ENCODE measurements around the gene CAD.

CAD gene

DNA sequence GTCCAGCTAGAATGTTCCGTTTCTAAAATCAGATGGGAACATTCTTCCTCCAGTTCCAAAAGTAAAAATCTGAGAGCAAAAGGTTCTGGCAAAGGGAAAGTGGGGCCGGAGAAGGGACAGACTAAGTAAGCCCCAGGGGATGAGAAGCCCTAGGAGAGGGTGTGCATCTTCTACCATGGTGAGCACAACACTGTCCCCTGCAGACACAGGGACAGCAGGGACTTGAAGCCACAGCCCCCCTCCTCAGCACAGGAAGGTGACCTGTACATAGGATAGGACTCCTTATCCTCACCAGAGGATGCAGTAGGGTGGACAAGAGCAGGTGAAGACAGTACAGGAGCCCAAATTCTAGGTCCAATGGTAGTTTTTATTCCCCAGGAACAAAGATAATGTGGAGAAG lies 17.9 kb upstream of the CAD start:
- DNase-seq = no peak

DNA sequence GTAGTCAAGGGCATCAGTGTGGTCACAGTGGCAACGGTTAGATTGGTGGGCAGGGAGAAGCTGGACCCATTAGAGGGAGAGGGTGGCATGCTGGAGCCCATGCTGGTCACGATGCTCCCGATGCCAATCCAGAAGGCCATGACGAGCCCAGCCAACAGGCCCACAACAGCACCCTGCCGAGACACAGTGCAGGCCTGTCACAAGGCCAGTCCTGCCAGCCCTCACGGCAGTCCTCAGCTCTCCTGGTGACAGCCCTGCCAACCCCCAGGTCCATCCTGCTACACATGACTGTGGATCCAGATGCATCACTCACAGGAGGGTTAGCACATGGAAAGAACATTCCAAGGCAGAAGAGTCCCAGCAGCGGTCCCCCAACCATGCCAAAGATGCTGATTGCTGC lies 15.5 kb upstream of the CAD start:
- DNase-seq = no peak

DNA sequence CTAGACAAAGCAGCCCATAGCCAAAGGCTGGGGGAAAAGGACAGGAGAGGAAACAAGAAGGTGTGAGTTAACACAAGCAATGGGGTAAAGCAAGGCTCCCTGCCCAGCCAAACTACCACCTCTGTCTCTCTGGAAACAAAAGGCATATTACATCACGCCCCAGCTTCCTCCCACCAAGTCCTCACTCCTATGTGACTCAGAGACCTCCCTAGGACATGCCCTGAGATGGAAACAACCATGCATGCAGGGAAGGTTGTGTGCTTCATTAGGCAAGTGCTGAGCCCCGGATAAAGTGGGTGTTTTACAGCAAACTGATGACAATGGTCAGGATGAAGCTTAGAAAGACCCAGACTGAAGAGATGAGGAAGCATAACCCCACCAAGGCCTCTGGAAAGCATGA lies 14.3 kb upstream of the CAD start:
- peak; percentile 87 for DNase-seq

DNA sequence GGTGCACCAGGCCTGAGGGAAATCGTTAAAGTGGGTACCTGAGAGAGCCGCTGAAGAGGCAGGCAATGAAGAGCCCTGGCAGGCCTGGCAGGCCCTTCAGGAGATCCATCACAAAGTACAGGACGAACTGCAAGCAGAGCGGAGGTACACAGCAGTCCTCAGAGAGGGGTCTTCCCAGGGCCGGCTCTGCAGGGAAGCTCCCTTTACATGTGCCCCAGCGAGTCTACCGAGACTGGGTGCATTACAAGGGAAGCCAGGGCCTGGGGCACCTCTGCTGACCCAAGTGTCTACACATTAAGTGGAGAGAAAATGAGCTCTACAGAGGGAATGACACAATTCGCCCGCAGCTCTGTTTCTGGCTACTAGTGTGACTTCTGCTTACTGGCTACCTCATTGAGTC lies 13.4 kb upstream of the CAD start:
- no peak for DNase-seq

DNA sequence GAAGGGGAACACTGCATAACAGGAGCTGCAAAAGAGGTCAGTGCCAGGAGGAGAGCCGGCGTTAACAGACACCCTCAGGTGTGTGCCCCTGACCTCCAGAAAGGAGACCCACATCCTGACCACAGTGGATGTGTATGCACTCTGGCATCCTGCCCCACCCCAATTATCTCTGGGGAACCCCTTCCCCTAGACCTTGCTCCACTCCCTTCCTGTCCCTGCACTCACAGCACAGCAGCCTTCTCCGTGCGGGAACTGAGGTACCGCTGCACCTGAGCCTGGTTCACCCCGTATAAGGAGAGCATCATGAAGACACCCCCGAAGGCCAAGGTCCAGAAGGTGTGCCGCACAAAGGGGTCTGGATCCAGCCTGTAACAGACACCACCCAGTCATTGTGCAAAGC lies 12.6 kb upstream of the CAD start:
- DNase-seq = no peak

DNA sequence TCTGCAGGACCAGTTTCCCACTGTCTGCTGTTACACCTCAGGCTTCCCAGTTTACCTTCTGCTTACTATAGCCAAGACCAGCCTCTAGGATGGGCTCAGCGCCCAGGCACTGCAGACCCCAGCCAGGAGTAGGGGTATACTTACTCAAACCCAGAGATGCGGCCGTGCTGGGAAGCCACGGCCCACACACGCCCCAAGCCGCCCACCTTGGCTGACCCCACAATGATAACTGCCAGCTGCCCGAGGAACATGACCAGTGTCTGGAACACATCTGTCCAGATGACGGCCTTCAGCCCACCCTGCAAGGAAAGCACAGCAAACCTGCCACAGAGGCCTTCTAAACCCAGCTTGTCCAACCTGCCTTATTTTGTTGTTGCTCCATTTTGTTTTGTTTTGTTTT lies 12.0 kb upstream of the CAD start:
- no peak for DNase-seq

DNA sequence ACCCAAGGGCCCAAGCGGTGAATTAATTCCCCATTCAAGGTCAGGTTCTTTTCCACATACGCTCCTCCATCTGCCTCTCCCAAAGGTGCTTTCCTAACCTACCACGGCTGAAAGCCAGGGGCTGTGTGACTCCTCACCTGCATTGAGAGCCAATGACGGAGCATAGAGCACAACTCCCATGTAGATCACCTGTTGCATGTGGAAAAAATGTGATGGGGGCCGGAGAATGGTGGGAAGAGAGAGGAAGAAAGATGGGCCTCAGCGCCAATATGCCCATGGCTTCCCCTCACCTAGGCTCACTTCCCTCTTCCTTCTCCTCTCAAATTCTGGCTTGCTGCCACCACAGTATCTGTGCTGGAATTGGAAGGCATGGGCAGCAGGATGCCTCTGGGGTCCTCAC lies 10.8 kb upstream of the CAD start:
- DNase-seq = no peak

DNA sequence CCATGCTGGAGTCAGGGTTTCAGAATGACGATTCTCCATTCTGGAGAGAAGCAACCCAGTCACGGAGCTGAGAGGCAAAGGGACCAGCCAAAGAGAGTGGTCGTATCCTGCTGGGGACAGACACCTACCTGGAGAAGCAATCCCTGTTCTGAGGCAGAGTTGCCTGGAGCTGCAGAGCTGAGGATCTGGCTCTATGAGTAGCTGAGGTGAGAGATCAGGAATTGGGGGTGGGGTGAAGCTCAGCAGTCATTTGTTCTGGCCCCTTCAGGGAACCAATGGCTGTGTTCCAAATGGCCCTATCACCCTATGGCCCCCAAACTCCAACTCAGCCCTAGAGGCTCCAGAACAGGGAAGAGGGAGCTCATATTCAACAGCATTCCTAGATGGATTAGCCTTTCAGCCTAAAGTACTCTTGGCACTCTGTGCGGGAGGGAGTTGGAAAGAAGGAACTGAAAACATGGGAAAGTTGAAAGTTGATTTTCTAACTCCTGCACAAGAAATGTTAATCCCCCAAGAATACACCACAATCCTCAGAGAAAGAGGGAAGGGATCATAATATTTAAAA lies 8.6 kb upstream of the CAD start:
- DNase-seq = no peak

DNA sequence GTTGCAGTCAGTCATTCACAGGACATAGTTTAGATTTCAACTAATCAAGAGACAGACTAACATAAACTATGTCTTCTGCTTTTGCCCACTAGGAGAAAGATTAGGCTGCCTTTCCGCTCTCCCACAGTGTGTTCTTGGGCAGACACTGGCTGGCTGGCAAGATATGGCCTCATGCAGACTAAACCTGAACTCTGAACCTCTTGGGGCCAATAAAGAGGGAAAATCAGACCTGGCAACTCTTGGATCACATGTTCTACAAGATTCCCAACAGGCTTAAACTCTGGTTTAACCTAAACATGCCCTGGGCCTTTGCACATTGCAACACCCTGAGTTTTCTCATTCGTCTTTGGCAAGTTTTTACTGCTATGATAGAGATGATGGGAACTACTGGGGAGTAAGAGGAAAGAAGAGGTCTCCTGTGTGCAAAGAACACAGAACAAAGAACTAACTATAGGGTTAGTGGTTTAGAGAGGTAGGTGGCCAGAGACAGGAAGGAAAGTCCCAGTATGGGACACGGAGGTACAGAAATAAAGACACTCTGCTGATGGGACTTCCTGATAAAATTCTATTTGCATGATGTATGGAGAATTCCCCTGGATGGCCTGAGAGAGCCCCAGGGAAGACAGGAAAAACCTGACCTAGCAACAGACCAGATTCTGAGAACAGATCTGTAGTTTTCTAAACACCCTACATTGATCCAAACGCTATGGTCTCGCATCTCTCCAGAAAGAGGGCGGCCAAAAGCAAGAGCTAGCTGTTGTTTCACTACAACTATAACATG lies 7.4 kb upstream of the CAD start:
- no peak for DNase-seq

DNA sequence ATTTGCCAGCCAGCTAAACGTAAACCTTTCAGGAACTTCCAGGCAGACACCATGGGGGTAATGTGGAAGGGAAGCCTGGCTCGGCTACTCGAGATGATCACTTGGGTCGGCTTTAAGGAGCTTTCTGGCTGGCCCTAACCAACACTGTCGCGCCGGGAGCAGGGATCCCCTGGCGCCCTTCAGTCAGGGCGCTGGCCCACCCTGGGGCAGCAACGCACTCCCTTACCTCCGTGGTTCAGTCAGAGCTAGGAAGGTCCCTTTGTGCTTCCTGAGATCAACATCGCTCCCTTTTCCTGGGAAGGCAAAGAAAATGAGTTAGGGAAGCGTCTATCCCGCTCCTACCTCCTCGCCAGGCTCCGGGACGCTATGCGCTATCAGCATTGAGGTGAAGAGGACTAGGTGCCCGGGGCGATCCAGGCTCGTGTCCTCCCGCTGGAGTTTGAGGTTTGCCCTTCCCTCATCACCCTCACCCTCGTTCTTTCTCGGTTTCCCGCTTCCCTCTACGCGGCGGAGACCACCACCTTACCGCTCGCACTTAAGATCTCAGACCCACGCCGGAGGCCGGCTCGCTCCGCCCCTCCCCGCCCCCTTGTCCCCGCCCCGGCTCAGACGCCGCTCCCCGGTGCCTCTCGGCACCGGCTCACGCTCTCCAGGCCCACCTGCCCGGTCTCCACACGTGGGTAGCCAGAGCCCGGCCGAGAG lies 5.8 kb upstream of the CAD start:
- DNase-seq = no peak

DNA sequence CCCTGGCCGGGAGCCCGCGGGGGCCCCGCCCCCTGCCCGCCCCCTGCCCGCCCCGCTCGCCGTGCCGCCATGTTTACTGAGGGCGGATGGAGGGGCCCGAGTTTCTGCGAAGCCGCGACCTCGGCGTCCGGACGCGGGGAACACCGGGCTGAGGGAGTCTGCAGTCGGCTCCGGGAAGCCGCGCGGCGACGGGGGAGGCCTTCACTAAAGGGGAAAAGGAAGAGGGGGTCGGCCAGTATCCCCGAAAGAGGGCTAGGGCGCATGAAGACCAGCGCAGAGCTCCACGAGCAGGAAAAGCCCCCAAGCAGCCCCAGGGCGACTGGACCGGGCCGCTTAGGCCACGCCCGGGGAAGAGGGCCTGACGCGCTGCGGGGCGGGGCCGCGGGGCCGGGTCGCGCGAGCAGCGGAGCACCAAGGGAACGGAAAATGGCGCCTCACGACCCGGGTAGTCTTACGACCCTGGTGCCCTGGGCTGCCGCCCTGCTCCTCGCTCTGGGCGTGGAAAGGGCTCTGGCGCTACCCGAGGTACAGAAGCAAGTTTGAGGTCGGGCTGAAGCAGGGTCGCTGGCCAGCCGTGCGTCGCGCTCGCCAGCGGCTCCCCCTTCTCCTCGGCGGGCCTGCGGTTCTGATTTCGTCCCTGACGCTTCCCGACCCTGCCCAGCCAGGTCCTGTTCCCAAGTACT lies 5.1 kb upstream of the CAD start, which contains the start of the genes ATRAID and SLC5A6:
TSS of gene ATRAID (plus strand) at position 99 of the 683 bp plus-strand sequence. CDS start at position 427, 328 bp downstream.
TSS of gene SLC5A6 (minus strand) at position 326 of the 683 bp plus-strand sequence. CDS start 4,618 bp downstream, outside the sequence.
- peak; percentile 90 for DNase-seq

DNA sequence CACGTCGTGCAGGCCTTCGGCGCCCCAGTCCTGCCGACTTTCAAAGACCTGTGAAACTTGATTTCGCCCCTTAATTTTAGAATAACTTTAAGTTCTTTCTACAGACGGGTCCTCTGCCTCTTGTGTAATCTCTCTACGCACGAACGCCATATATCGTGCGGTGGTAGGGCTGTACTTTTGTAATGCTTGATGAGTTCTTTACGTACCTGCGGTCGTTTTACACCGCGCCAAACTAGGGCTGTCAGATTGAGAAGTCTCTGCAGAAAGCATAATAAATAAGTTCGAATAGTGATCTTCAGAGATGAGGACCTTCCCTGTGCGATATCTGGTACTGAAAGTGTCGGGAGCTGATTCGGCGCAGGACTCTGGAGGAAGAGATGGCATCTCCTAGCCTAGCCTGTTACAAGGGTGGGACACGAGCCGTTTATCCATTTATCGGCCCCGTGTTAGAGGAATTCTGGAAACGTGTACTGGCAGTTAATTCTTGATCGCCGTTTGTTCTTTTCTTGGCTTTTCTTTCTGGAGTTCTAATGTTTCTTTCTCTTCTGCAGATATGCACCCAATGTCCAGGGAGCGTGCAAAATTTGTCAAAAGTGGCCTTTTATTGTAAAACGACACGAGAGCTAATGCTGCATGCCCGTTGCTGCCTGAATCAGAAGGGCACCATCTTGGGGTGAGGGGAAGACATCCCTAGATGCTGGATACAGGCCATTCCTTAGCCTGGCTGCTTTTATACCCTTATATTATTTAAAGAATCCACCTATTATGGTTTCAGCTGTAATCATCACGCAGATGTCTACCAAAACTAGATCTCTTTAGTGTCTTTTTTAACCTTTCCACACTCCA lies 4.3 kb upstream of the CAD start:
- peak; percentile 49 for DNase-seq

DNA sequence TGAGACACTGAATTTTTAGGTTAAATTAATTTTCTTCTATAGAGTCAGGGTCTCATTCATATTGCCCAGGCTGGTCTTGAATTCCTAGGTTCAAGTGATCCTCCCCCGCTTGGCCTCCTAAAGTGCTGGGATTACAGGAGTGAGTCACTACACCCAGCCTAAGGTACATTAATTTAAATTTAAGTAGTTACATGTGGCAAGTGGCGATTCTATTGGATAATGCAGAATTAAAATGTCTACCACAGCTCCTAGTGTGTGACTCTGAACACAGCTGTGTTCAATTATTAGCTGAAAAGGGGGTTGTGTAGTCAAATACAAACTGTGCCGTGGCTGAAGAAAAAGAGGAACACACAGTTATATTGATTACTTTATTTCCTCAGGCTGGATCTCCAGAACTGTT lies 2.2 kb upstream of the CAD start:
- DNase-seq = no peak

DNA sequence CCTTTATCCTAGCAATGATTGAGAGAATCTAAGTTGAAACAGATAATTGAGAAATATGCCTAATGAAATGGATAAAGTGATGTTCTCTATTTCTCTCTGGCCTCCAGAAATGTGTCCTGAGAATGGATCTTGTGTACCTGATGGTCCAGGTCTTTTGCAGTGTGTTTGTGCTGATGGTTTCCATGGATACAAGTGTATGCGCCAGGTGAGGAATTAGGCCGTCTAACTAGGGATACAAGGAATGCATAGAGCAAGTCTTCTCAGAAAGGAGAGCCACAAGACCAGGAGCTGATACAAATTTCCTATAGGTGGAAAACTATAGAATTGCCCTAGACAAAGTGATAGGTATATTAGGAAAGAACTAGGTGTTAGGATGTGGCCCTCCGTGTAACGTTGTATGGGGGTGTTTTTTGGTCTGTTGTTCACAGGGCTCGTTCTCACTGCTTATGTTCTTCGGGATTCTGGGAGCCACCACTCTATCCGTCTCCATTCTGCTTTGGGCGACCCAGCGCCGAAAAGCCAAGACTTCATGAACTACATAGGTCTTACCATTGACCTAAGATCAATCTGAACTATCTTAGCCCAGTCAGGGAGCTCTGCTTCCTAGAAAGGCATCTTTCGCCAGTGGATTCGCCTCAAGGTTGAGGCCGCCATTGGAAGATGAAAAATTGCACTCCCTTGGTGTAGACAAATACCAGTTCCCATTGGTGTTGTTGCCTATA lies 592 bp upstream of the CAD start:
- no peak for DNase-seq

DNA sequence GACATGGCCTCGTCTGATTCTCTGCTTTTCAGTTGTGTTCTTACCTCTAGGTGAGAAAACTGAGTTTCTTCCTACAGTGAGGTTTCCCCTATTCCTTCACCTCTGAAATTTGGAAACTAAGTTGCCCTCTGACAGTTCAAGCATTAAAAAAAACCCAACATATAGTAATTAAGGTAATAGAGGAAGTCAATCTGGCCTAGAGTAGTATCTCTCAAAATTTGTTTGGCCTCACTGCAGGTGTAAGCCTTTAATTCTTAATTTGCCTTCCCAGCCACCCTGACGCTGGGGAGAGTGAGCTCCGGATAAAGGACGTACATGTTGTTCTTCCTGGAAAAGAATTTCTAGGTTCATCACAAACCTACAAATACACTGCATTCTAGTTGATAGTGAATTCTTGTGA lies 1.4 kb downstream of the CAD start:
- no peak for DNase-seq

DNA sequence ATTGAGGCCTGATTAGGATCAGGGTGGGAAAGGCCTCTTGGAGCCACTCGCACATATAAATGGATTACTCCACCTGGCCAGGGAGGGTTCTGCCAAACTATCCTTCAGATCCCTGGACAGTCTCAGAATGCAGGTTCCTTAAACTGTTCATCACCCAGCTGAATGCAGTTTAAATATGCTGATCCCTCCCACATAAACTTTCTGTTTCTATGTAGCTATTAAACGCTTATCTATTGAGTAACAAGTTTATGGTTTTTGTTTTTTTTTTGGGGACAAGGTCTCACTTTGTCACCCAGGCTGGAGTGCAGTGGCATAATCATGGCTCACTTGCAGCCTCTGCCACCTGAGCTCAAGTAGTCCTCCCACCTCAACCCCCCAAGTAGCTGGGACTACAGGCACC lies 1.9 kb downstream of the CAD start:
- peak; percentile 57 for DNase-seq

DNA sequence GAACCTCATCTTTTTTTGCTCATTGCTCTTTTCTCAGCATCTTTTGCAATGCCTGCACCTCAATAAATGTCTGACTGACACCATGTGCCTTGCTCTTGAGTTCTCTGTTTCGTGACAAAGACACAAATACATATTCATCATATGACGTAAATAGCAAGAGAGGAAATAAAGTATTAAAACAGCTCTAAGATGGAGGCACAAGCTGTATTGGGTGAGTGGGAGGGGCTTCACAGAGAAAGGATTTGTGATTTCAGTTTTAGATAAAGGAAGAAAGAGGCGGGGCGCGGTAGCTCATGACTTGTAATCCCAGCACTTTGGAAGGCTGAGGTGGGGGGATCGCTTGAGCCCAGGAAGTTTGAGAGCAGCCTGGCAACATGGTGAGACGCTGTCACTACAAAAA lies 2.9 kb downstream of the CAD start:
- no peak for DNase-seq

DNA sequence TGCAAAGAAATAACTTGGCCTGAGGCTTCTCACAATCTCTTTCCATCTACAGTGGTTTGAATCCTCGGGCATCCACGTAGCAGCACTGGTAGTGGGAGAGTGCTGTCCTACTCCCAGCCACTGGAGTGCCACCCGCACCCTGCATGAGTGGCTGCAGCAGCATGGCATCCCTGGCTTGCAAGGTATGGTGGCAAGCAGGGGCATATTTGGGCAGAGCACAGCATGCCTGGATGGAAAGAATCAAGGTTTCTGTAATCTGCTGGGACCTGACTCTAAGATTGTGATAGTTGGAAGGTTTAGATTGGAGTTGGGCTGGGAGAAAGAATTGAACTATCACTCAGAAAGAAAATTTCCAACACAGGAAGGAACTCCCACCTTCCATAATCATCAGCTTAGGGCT lies 4.0 kb downstream of the CAD start:
- DNase-seq = no peak

DNA sequence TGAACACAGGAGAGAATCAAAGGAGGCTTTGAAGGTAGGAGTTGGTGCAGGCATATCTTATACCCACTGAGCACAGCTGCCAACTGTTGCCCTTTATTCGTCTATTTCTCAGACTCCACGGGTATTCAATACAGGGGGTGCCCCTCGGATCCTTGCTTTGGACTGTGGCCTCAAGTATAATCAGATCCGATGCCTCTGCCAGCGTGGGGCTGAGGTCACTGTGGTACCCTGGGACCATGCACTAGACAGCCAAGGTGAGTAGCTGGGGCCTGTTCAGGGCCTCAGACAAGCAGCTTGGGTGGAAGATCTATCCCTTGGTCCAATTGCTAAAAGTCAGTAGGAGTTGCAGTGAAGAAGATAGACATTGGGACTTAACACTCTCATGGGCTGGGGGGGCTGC lies 5.2 kb downstream of the CAD start:
- DNase-seq = no peak

DNA sequence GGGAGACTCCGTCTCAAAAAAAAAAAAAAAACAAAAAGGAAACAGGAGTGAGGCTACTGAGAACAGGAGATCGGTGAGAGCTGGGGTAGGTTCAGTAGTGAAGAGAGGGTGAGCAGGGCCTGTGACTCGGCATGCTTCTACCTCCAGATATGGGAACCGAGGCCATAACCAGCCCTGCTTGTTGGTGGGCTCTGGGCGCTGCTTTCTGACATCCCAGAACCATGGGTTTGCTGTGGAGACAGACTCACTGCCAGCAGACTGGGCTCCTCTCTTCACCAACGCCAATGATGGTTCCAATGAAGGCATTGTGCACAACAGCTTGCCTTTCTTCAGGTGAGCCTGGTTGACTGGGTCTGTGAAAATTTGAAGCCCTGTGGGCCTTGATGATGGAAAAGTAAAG lies 6.2 kb downstream of the CAD start:
- DNase-seq = no peak

DNA sequence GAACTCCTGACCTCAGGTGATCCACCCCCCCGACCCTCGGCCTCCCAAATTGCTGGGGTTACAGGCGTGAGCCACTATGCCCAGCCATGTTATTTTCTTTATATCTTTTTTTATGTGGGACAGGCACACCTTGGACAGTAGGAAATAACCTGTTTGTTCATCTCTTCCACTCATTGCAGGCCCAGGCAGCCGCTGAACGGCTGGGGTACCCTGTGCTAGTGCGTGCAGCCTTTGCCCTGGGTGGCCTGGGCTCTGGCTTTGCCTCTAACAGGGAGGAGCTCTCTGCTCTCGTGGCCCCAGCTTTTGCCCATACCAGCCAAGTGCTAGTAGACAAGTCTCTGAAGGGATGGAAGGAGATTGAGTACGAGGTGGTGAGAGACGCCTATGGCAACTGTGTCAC lies 8.4 kb downstream of the CAD start:
- DNase-seq = no peak

DNA sequence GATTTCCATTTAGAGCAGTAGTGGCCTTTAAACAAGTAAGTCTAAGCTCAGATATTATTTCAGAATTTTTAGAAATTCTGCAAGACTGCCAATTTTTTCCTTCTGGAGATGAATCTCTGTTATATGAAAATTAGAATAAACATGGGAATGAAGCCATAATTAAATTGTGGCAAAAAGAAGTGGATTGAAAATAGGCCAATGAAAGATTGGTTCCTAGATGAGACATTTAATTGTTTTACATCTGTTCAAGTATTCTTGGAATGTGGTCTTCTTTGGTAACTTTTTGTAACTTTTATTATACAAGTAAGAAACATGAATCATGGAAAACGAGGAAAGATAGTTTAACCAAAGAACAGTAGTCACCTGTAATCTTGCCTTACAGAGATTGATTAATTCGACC lies 10.3 kb downstream of the CAD start:
- DNase-seq = no peak
